Heart right ventricle (tissue), 16 donors: ENCODE results near the gene EXOC3L2. TPM values are rescaled to one million over a fixed set of nuclear protein-coding genes. Genes with fewer than 3 reads are reported as not detected.
A peak's percentile ranks its signal among the peaks of the same experiment; 100 is the strongest.

ENCODE experiments used
- ATAC-seq, 8 donors: fragments of 200-7000 bp; cut with Tn5 transposase; one replicate each; pipeline ENCODE4 v1.9.1; 2020; ENCODE audit warnings: mild to moderate bottlenecking in 8 of 8, moderate library complexity in 8 of 8, moderate number of reproducible peaks in 1 of 8
- DNase-seq, 2 donors: peaks; one replicate each; pipeline ENCODE4 v3.0.0-alpha.2; 2020
- H3K27ac ChIP-seq, 10 donors: fragments of 200-600 bp; sonication (generic) in 2 of 10; one replicate each; pipeline versions ENCODE4 v1.5.0 to v1.8.0; 2020 to 2022; ENCODE audit warnings: mild to moderate bottlenecking in 3 of 10
- H3K27me3 ChIP-seq, 7 donors: fragments of 200-600 bp; one replicate each; pipeline ENCODE4 v1.8.0; 2021 to 2022; ENCODE audit warnings: mild to moderate bottlenecking in 2 of 7
- H3K36me3 ChIP-seq, 9 donors: fragments of 200-600 bp; sonication (generic) in 1 of 9; one replicate each; pipeline versions ENCODE4 v1.5.0 to v1.8.0; 2020 to 2022; ENCODE audit warnings: mild to moderate bottlenecking in 2 of 9
- H3K4me1 ChIP-seq, 9 donors: fragments of 200-600 bp; sonication (generic) in 1 of 9; one replicate each; pipeline versions ENCODE4 v1.5.0 to v1.8.0; 2020 to 2022; ENCODE audit warnings: mild to moderate bottlenecking in 4 of 9
- H3K4me3 ChIP-seq, 10 donors: fragments of 200-600 bp; sonication (generic) in 2 of 10; one replicate each; pipeline versions ENCODE4 v1.5.0 to v1.8.0; 2020 to 2022; ENCODE audit warnings: mild to moderate bottlenecking in 7 of 10, moderate library complexity in 2 of 10
- H3K9me3 ChIP-seq, 11 donors: fragments of 200-600 bp in 10 of 11; sonication (generic) in 2 of 11; one replicate each; pipeline versions ENCODE4 v1.5.0 to v1.8.0; 2013 to 2022; ENCODE audit warnings: mild to moderate bottlenecking in 2 of 11, control low read depth in 1 of 11, moderate library complexity in 1 of 11
- WGBS, 2 donors: extraction: QIAGEN DNeasy Blood & Tissue Kit; methylation state at CpG; one replicate each; pipeline ENCODE4 v1.1.7; 2013; ENCODE audit warnings: inconsistent platforms in 1 of 2; 5-methylcytosine and 5-hydroxymethylcytosine counted together
- intact Hi-C, 10 donors: fragments of 100-400 bp; cut with DNase I; formaldehyde crosslinking; loops; one replicate each; pipeline versions ENCODE4 v1.11.1 to v1.14.2; 2022
- polyA plus RNA-seq, 2 donors: library from polyadenylated mRNA; stranded (reverse); fragments of 200-250 nt; gene quantifications; one replicate each; pipeline ENCODE4 v1.2.3, GENCODE V29; 2013
- total RNA-seq, 10 donors: library from RNA; stranded (reverse); fragmentation: NEBNext Ultra II Directional in 3 of 10; extraction: Animal tissue kit (Norgen Biotek cat#: 25700) in 3 of 10; gene quantifications; one replicate each; pipeline versions ENCODE4 v1.2.1 to v1.2.4, GENCODE V29; 2021 to 2023
- TF ChIP-seq, protein P1 (sequence below), 9 donors: fragments of 200-600 bp; sonication (generic) in 2 of 9; IDR thresholded peaks; one replicate each; pipeline versions ENCODE4 v1.5.0 to v1.8.0; 2021 to 2022; ENCODE audit warnings: antibody characterized with exemption in 9 of 9, mild to moderate bottlenecking in 5 of 9, moderate library complexity in 1 of 9
- donor health status: Arrhythmogenic right ventricular cardiomyopathy.
- donor health status: ischemic (EF 13 %, LVEDD 7.1; RV severe dilation, severe dysfunction).
- donor health status: healthy with polysubstance abuse.
- donor health status: DM: no; HTN: yes; CAD: no.
- donor health status: DM: no; HTN: no; CAD: no.
- donor health status: ischemic (EF 25% LVEDD 6.9; RV normal size, moderate dysfunction).
- donor health status: ischemic (EF 25% LVEDD 5.7; RV mildly dilated, moderate dysfunction).
- donor health status: healthy.
- donor health status: DM: yes; HTN: yes; CAD: no.
- donor health status: Ischemic cardiomyopathy.
- donor health status: ischemic (EF 35%, LVEDD 5.7; RV mildly dilated, moderate dysfunction).
- donor health status: nonischemic (EF 11% LVEDD 7.7; RV severe dilation, severe dysfunction).
- donor health status: DM: yes; HTN: yes; CAD: no.
- donor health status: PGD.
- donor health status: ischemic (EF 29% LVEDD 5.4; RV normal size, mild dysfunction).
- donor health status: nonischemic (EF 23%, LVEDD 6.1; RV moderate dilation, normal function).

EXOC3L2 gene
- total and polyA plus RNA-seq, 12 donors: 0.27 to 2.0 (median 1.2) TPM

DNA sequence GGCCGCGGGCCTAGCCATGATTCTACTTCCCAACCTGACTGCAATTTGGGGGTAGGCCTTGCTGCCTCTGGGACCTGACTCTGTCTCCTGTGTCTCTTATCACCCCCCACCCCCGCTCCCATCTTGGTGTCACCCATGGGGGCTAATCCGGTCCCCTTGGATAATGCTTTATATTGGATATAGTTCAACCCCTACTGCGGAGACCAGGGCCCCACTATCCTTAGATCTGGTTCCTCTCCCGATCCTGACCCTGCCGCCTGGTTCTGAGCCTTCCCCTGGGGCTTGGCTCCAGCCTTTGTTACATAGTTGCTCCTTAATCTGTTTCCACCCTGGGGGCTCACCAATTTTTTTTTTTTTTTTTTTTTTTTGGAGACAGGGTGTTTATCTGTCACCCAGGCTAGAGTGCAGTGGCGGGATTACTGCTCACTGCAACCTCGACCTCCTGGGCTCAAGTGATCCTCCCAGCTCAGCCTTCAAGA is 65.3 kb downstream of the EXOC3L2 start:
- H3K27ac ChIP-seq: peak overlapping the region in 7 of 10 donors; percentile 63 to 93 (median 87)

DNA sequence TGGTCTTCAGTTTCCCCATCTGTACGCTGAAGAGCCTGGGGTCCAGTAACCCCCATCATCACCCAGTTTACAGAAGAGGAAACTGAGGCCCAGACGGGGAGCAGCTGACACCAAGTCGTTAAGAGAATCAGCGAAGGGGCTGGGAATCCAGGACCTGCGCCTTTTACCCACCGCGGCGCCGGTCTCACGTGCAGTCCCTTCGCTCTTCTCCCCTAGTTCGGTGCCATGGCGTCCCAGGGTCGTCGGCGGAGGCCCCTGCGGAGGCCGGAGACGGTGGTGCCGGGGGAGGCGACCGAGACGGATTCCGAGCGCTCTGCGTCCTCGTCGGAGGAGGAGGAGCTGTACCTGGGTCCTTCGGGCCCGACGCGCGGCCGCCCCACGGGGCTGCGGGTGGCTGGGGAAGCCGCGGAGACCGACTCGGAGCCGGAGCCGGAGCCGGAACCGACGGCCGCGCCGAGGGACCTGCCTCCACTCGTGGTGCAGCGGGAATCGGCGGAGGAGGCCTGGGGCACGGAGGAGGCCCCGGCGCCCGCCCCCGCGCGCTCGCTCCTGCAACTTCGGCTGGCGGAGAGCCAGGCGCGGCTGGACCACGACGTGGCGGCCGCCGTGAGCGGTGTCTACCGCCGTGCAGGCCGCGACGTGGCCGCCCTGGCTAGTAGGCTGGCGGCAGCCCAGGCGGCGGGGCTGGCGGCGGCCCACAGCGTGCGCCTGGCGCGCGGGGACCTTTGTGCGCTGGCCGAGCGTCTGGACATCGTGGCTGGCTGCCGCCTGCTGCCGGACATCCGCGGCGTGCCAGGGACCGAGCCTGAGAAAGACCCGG is 65.9 kb downstream of the EXOC3L2 start:
- ATAC-seq (no peak), DNase-seq (peak; percentile 26 to 44)
- 2 to 3% methylated on average over 74 to 97 of the region's 97 CpGs for WGBS, 2 donors

More for the DNA sequence above, 65.3 kb downstream of the EXOC3L2 start:
- Histone ChIP-seq H3K4me1 (peaks cover 3 to 51% (median 31%) of the 10 kb centered on the region in 9 donors), H3K4me3 (peak overlapping the region; percentile 51 to 96 (median 83)), H3K9me3 (no peaks in the 10 kb centered on the region), H3K36me3 (peaks cover 0 to 18% (median 0%) of the 10 kb centered on the region in 9 donors), H3K27me3 (no peaks in the 10 kb centered on the region)
- WGBS, 2 donors: 55 to 57% methylated on average over 9 of the region's 9 CpGs
- TF ChIP-seq, protein P1, sequence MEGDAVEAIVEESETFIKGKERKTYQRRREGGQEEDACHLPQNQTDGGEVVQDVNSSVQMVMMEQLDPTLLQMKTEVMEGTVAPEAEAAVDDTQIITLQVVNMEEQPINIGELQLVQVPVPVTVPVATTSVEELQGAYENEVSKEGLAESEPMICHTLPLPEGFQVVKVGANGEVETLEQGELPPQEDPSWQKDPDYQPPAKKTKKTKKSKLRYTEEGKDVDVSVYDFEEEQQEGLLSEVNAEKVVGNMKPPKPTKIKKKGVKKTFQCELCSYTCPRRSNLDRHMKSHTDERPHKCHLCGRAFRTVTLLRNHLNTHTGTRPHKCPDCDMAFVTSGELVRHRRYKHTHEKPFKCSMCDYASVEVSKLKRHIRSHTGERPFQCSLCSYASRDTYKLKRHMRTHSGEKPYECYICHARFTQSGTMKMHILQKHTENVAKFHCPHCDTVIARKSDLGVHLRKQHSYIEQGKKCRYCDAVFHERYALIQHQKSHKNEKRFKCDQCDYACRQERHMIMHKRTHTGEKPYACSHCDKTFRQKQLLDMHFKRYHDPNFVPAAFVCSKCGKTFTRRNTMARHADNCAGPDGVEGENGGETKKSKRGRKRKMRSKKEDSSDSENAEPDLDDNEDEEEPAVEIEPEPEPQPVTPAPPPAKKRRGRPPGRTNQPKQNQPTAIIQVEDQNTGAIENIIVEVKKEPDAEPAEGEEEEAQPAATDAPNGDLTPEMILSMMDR (IDR thresholded peaks at IDR 0.05): no peak
- ATAC-seq (no peak), DNase-seq (no peak)
- intact Hi-C loops: loop anchor here in 6 of 10 donors (5.0 to 10.0 kb wide), 5 partner anchors 65 to 285 kb away; partner anchors contain the start of genes PPP1R37 (in 3 of the 6), EXOC3L2 (in 1 of the 6) and TOMM40 (in 1 of the 6)

DNA sequence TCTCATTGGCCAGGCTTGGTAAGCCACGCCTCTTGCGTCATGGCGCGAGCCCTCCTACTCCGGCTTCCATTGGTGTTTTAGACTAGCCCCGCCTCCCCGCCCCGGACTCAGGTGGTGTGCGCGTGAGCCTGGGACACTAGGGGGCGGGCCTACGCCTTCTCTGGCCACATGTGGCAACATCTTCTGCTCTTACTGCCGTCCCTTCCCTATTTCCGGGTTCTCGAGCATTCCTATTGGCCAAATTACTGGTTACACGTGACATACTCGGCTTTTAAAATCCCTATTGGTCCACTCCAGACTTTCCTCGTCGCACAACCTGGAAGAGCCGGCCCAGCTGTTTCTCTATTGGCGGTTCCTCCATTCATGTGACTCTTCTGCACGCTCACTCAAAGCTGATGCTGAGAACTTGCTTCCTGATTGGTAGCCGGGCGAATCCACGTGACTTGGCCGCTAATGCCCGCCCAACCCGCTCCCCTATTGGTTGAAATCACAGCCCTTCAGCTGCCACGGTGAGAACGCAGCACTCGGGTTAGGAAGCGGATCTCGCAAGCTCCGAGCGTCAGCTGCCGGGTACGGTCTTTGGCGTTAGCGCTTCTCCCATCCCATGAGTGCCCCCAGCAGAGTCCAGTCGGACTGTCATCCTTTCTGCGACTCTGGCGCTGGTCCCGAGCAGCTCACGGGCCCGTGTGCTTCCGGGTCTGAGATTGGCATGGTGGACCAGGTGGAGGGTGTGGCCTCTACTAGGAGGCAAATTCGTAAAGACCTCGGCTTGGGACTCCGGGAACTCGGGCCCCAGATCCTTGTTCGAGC is 66.7 kb downstream of the EXOC3L2 start, which contains the start of gene BLOC1S3:
TSS of gene BLOC1S3 (plus strand) at position 523 of the 810 bp plus-strand sequence. CDS start 513 bp downstream, outside the sequence.
- intact Hi-C loops: loop anchor here in 4 of 10 donors (1.0 to 10.0 kb wide), 4 partner anchors 76 to 284 kb away; partner anchors contain the start of genes PPP1R37 (in 2 of the 4) and TOMM40 (in 1 of the 4)
- Histone ChIP-seq H3K4me3 (peak within 1 kb of the TSS; percentile 62 to 96 (median 83)), H3K9me3 (no peaks in the 10 kb centered on the region), H3K4me1 (peaks cover 3 to 43% (median 31%) of the 10 kb centered on the region in 9 donors), H3K36me3 (peaks cover 0 to 18% (median 0%) of the 10 kb centered on the region in 9 donors), H3K27me3 (no peaks in the 10 kb centered on the region), H3K27ac (peak within 1 kb of the TSS; percentile 55 to 93 (median 87))
- TF ChIP-seq, protein P1 (IDR thresholded peaks at IDR 0.05): peak in 8 of 9 donors; percentile 44 to 72 (median 53)
- DNase-seq (peak; percentile 100), ATAC-seq (peak; percentile 96 to 98 (median 98))
- 0% methylated on average over 50 to 51 of the region's 51 CpGs for WGBS, 2 donors

More for the DNA sequence above, 65.9 kb downstream of the EXOC3L2 start:
- TF ChIP-seq, protein P1 (IDR thresholded peaks at IDR 0.05): no peak
- Histone ChIP-seq H3K4me3 (peak overlapping the region; percentile 51 to 96 (median 83)), H3K36me3 (peaks cover 0 to 18% (median 0%) of the 10 kb centered on the region in 9 donors), H3K27ac (peak overlapping the region; percentile 26 to 93 (median 87)), H3K9me3 (no peaks in the 10 kb centered on the region), H3K4me1 (peaks cover 3 to 46% (median 31%) of the 10 kb centered on the region in 9 donors), H3K27me3 (no peaks in the 10 kb centered on the region)
- intact Hi-C loops: loop anchor here in 4 of 10 donors (5.0 to 10.0 kb wide), 3 partner anchors 77 to 284 kb away; partner anchors contain the start of genes PPP1R37 (in 2 of the 4) and TOMM40 (in 1 of the 4)
